Measurements from ENCODE around the gene CUEDC1.

GRCh38 chr17:57940231-57940630 lies 15.0 kb downstream of the CUEDC1 start:
- TF ChIP-seq CTCF (conservative IDR thresholded peaks at IDR 0.05 in 1 of 2, IDR thresholded peaks at IDR 0.05 in 1 of 2; ENCODE audit: extremely low read depth in 1 of 2, insufficient read depth in 1 of 2, low read depth in 1 of 2, low read length in 2 of 2): no peak
- TF ChIP-seq EZH2 (IDR thresholded peaks at IDR 0.05; ENCODE audit: borderline replicate concordance, low read length): no peak
